BLaER1 treated with 17β-estradiol and CSF1 and Interleukin-3, amounts not matched to agents 10 nM and 100 nM (cell line): ENCODE measurements around the gene PPFIA4.

Source experiments
- H3K27ac ChIP-seq, 11 experiments: shearing (Covaris generic); formaldehyde crosslinking; 2 replicates each; pipeline ENCODE4 v1.8.1; 2022
- H3K27me3 ChIP-seq, 11 experiments: shearing (Covaris generic); formaldehyde crosslinking; 2 replicates each; pipeline ENCODE4 v1.8.1; 2022
- H3K36me3 ChIP-seq, 11 experiments: shearing (Covaris generic); formaldehyde crosslinking; 2 replicates each; pipeline ENCODE4 v1.8.1; 2022
- H3K4me1 ChIP-seq, 10 experiments: shearing (Covaris generic); formaldehyde crosslinking; 2 replicates each; pipeline ENCODE4 v1.8.1; 2022
- H3K4me2 ChIP-seq, 11 experiments: shearing (Covaris generic); formaldehyde crosslinking; 2 replicates each; pipeline ENCODE4 v1.8.1; 2022
- H3K4me3 ChIP-seq, 10 experiments: shearing (Covaris generic); formaldehyde crosslinking; 2 replicates each; pipeline ENCODE4 v1.8.1; 2022
- H3K9ac ChIP-seq, 11 experiments: shearing (Covaris generic); formaldehyde crosslinking; 2 replicates each; pipeline ENCODE4 v1.8.1; 2022
- H3K9me3 ChIP-seq, 11 experiments: shearing (Covaris generic); formaldehyde crosslinking; replicated peaks in 1 of 11; 2 replicates each; pipeline ENCODE4 v1.8.1; 2022
- H4K20me1 ChIP-seq, 11 experiments: shearing (Covaris generic); formaldehyde crosslinking; 2 replicates each; pipeline ENCODE4 v1.8.1; 2022
- Cebpa-rat ChIP-seq, 11 experiments: shearing (Covaris generic); IDR thresholded peaks; 2 replicates each; pipeline ENCODE4 v1.8.1; 2022

Gene PPFIA4

GRCh38 chr1:203069030-203069747 lies 42.9 kb downstream of the PPFIA4 start:
- H3K4me1 ChIP-seq, result peaks cover 34 to 100% (median 85%) of the 10 kb centered on the region in 10 experiments
- H3K27me3 ChIP-seq, result peaks cover 0 to 29% (median 0%) of the 10 kb centered on the region in 11 experiments; a peak in 8 of 22 replicates
- TF ChIP-seq Cebpa-rat (IDR thresholded peaks at IDR 0.05), result peak in 1 of 11 experiments; percentile 60; a peak in 2 of 22 replicates
- H4K20me1 ChIP-seq, result peaks cover 0 to 11% (median 0%) of the 10 kb centered on the region in 11 experiments; a peak in 2 of 22 replicates
- peak overlapping the region in 10 of 11 experiments; percentile 28 to 81 (median 72); a peak in 18 of 22 replicates for H3K9ac ChIP-seq
- peaks cover 8 to 68% (median 51%) of the 10 kb centered on the region in 11 experiments; a peak in 20 of 22 replicates for H3K36me3 ChIP-seq
- peak overlapping the region; percentile 82 to 97 (median 89) for H3K4me2 ChIP-seq
- peak overlapping the region in 10 of 11 experiments; percentile 23 to 93 (median 86); a peak in 20 of 22 replicates for H3K27ac ChIP-seq
- H3K9me3 ChIP-seq, result no peaks in the 10 kb centered on the region
- peak overlapping the region in 7 of 10 experiments; percentile 4 to 41 (median 27); a peak in 9 of 20 replicates for H3K4me3 ChIP-seq

- H3K4me3 ChIP-seq, result no peak overlapping the region
- peaks cover 0 to 12% (median 0%) of the 10 kb centered on the region in 11 experiments; a peak in 2 of 22 replicates for H4K20me1 ChIP-seq
- H3K27ac ChIP-seq, result peak overlapping the region in 3 of 11 experiments; percentile 20 to 93 (median 86); a peak in 3 of 22 replicates
- H3K9me3 ChIP-seq, result no peaks in the 10 kb centered on the region
- H3K36me3 ChIP-seq, result peaks cover 8 to 65% (median 48%) of the 10 kb centered on the region in 11 experiments; a peak in 21 of 22 replicates
- peaks cover 56 to 95% (median 85%) of the 10 kb centered on the region in 10 experiments for H3K4me1 ChIP-seq
- no peak overlapping the region for H3K9ac ChIP-seq
- H3K27me3 ChIP-seq, result peaks cover 15 to 40% (median 22%) of the 10 kb centered on the region in 11 experiments
- no peak for TF ChIP-seq Cebpa-rat (IDR thresholded peaks at IDR 0.05)
- peak overlapping the region in 9 of 11 experiments; percentile 5 to 97 (median 87); a peak in 10 of 22 replicates for H3K4me2 ChIP-seq
Measured at GRCh38 chr1:203072002-203072602, 45.8 kb downstream of the PPFIA4 start.

- Histone ChIP-seq H3K36me3 (peaks cover 8 to 65% (median 48%) of the 10 kb centered on the region in 11 experiments; a peak in 21 of 22 replicates), H4K20me1 (peaks cover 0 to 12% (median 0%) of the 10 kb centered on the region in 11 experiments; a peak in 2 of 22 replicates), H3K4me2 (no peak overlapping the region; a peak in 3 of 22 replicates), H3K9me3 (no peaks in the 10 kb centered on the region), H3K27ac (no peak overlapping the region), H3K4me1 (peaks cover 51 to 87% (median 77%) of the 10 kb centered on the region in 10 experiments), H3K4me3 (no peak overlapping the region), H3K27me3 (peaks cover 15 to 32% (median 22%) of the 10 kb centered on the region in 11 experiments), H3K9ac (no peak overlapping the region)
- TF ChIP-seq Cebpa-rat (IDR thresholded peaks at IDR 0.05), result no peak
Measured at GRCh38 chr1:203072911-203073310, 46.6 kb downstream of the PPFIA4 start.

- H4K20me1 ChIP-seq, result peaks cover 0 to 11% (median 0%) of the 10 kb centered on the region in 11 experiments; a peak in 2 of 22 replicates
- TF ChIP-seq Cebpa-rat (IDR thresholded peaks at IDR 0.05), result no peak
- H3K4me2 ChIP-seq, result peak overlapping the region in 6 of 11 experiments; percentile 0 to 30 (median 4); a peak in 4 of 22 replicates
- no peaks in the 10 kb centered on the region for H3K9me3 ChIP-seq
- no peak overlapping the region for H3K4me3 ChIP-seq
- peaks cover 15 to 31% (median 22%) of the 10 kb centered on the region in 11 experiments for H3K27me3 ChIP-seq
- H3K4me1 ChIP-seq, result peaks cover 45 to 81% (median 71%) of the 10 kb centered on the region in 10 experiments
- H3K36me3 ChIP-seq, result peaks cover 8 to 63% (median 52%) of the 10 kb centered on the region in 11 experiments; a peak in 21 of 22 replicates
- H3K9ac ChIP-seq, result no peak overlapping the region
- H3K27ac ChIP-seq, result no peak overlapping the region
Measured at GRCh38 chr1:203073469-203073868, 47.2 kb downstream of the PPFIA4 start.

GRCh38 chr1:203074610-203075009 lies 48.3 kb downstream of the PPFIA4 start:
- Histone ChIP-seq H4K20me1 (0 out of 22 replicates have a peak, but pooled peaks cover 0 to 6% (median 0%) of the 10 kb centered on the region in 11 experiments), H3K9ac (no peak overlapping the region), H3K9me3 (no peaks in the 10 kb centered on the region), H3K4me3 (no peak overlapping the region), H3K27ac (no peak overlapping the region), H3K36me3 (peaks cover 8 to 69% (median 57%) of the 10 kb centered on the region in 11 experiments; a peak in 21 of 22 replicates), H3K4me2 (peak overlapping the region in 10 of 11 experiments; percentile 73 to 99 (median 91); a peak in 18 of 22 replicates), H3K27me3 (peaks cover 15 to 31% (median 22%) of the 10 kb centered on the region in 11 experiments), H3K4me1 (peaks cover 34 to 70% (median 60%) of the 10 kb centered on the region in 10 experiments)
- no peak for TF ChIP-seq Cebpa-rat (IDR thresholded peaks at IDR 0.05)

GRCh38 chr1:203075236-203076030 lies 49.1 kb downstream of the PPFIA4 start:
- Histone ChIP-seq H3K9ac (peak overlapping the region in 10 of 11 experiments; percentile 4 to 61 (median 36); a peak in 11 of 22 replicates), H3K36me3 (peaks cover 8 to 76% (median 57%) of the 10 kb centered on the region in 11 experiments; a peak in 21 of 22 replicates), H3K27me3 (peaks cover 15 to 31% (median 22%) of the 10 kb centered on the region in 11 experiments), H3K9me3 (no peaks in the 10 kb centered on the region), H3K4me3 (peak overlapping the region in 9 of 10 experiments; percentile 38 to 68 (median 45); a peak in 16 of 20 replicates), H3K4me1 (peaks cover 26 to 62% (median 51%) of the 10 kb centered on the region in 10 experiments), H3K4me2 (peak overlapping the region; percentile 73 to 99 (median 92)), H3K27ac (peak overlapping the region in 6 of 11 experiments; percentile 7 to 60 (median 23); a peak in 10 of 22 replicates), H4K20me1 (0 out of 22 replicates have a peak, but pooled peaks cover 0 to 6% (median 0%) of the 10 kb centered on the region in 11 experiments)
- no peak for TF ChIP-seq Cebpa-rat (IDR thresholded peaks at IDR 0.05)

- H3K4me3 ChIP-seq, result peak overlapping the region in 9 of 10 experiments; percentile 38 to 68 (median 45); a peak in 16 of 20 replicates
- H3K27me3 ChIP-seq, result peaks cover 15 to 31% (median 22%) of the 10 kb centered on the region in 11 experiments
- peak overlapping the region; percentile 73 to 99 (median 92) for H3K4me2 ChIP-seq
- peaks cover 8 to 77% (median 57%) of the 10 kb centered on the region in 11 experiments; a peak in 21 of 22 replicates for H3K36me3 ChIP-seq
- H3K9me3 ChIP-seq, result no peaks in the 10 kb centered on the region
- H3K27ac ChIP-seq, result peak overlapping the region in 7 of 11 experiments; percentile 7 to 60 (median 22); a peak in 9 of 22 replicates
- H4K20me1 ChIP-seq, result 0 out of 22 replicates have a peak, but pooled peaks cover 0 to 6% (median 0%) of the 10 kb centered on the region in 11 experiments
- no peak for TF ChIP-seq Cebpa-rat (IDR thresholded peaks at IDR 0.05)
- H3K9ac ChIP-seq, result peak overlapping the region in 6 of 11 experiments; percentile 4 to 61 (median 23); a peak in 8 of 22 replicates
- peaks cover 21 to 55% (median 45%) of the 10 kb centered on the region in 10 experiments for H3K4me1 ChIP-seq
Measured at GRCh38 chr1:203076031-203076511, 49.8 kb downstream of the PPFIA4 start.
